GM23248 (cell line): ENCODE data around the gene TMEM37. TPM values are rescaled to one million over a fixed set of nuclear protein-coding genes. Genes with fewer than 3 reads are reported as not detected.

Experiments used
- DNase-seq: peaks from one replicate; pipeline ENCODE4 v3.0.0-alpha.2; 2015
- H2AFZ ChIP-seq: fragments of 200-600 bp; sonication (generic); 2 replicates; pipeline ENCODE4 v1.6.1; 2016; ENCODE audit warnings: antibody characterized with exemption
- H3F3A ChIP-seq: fragments of 200-600 bp; sonication (generic); 2 replicates; pipeline ENCODE4 v1.6.1; 2016; ENCODE audit warnings: mild to moderate bottlenecking, antibody characterized with exemption, mixed run types; ENCODE audit not compliant: insufficient read depth
- H3K27ac ChIP-seq: fragments of 200-600 bp; sonication (generic); 2 replicates; pipeline ENCODE4 v1.5.1; 2016; ENCODE audit warnings: mild to moderate bottlenecking
- H3K27me3 ChIP-seq: fragments of 200-600 bp; sonication (generic); replicated peaks from 2 replicates; pipeline ENCODE4 v1.6.1; 2016; ENCODE audit warnings: mild to moderate bottlenecking; ENCODE audit not compliant: insufficient read depth
- H3K36me3 ChIP-seq: fragments of 200-600 bp; sonication (generic); 2 replicates; pipeline ENCODE4 v1.6.1; 2016; ENCODE audit warnings: low read depth, mild to moderate bottlenecking
- H3K4me1 ChIP-seq: fragments of 200-600 bp; sonication (generic); 2 replicates; pipeline ENCODE4 v1.6.1; 2016; ENCODE audit warnings: mild to moderate bottlenecking; ENCODE audit not compliant: insufficient read depth
- H3K4me2 ChIP-seq: fragments of 200-600 bp; sonication (generic); one replicate; pipeline ENCODE4 v1.6.1; 2016; ENCODE audit warnings: mild to moderate bottlenecking; ENCODE audit not compliant: unreplicated experiment
- H3K4me3 ChIP-seq: fragments of 200-600 bp; sonication (generic); 2 replicates; pipeline ENCODE4 v1.5.1; 2016; ENCODE audit warnings: mild to moderate bottlenecking
- H3K79me2 ChIP-seq: fragments of 200-600 bp; sonication (generic); 2 replicates; pipeline ENCODE4 v1.6.1; 2016; ENCODE audit warnings: mild to moderate bottlenecking; ENCODE audit not compliant: insufficient read depth
- H3K9ac ChIP-seq: fragments of 200-600 bp; sonication (generic); 2 replicates; pipeline ENCODE4 v1.6.1; 2016; ENCODE audit warnings: mild to moderate bottlenecking
- H3K9me2 ChIP-seq: fragments of 200-600 bp; sonication (generic); 2 replicates; pipeline ENCODE4 v1.6.1; 2016; ENCODE audit warnings: mixed run types, mild to moderate bottlenecking, moderate library complexity; ENCODE audit not compliant: insufficient read depth
- H3K9me3 ChIP-seq: fragments of 200-600 bp; sonication (generic); one replicate; pipeline ENCODE4 v1.6.1; 2017; ENCODE audit warnings: low read depth
- H4K20me1 ChIP-seq: fragments of 200-600 bp; sonication (generic); 2 replicates; pipeline ENCODE4 v1.6.0; 2016; ENCODE audit not compliant: insufficient read depth
- EZH2 ChIP-seq: fragments of 200-600 bp; sonication (generic); IDR thresholded peaks from 2 replicates; pipeline ENCODE4 v1.6.1; 2018; ENCODE audit warnings: antibody characterized with exemption, mild to moderate bottlenecking; ENCODE audit not compliant: insufficient read depth, poor library complexity, severe bottlenecking
- EZH2phosphoT487 ChIP-seq: fragments of 200-600 bp; sonication (generic); IDR thresholded peaks from 2 replicates; pipeline ENCODE4 v1.6.1; 2018; ENCODE audit warnings: antibody characterized with exemption, moderate library complexity, mild to moderate bottlenecking, low read depth; ENCODE audit not compliant: insufficient read depth
- WGBS, 2 experiments: methylation state at CpG; one replicate each; pipeline ENCODE4 v1.1.6; 2015 to 2017; ENCODE audit warnings: low lambda C conversion rate in 2 of 2, low coverage in 1 of 2; ENCODE audit errors: missing lambda C conversion rate in 2 of 2; 5-methylcytosine and 5-hydroxymethylcytosine counted together
- in situ Hi-C: fragments of 300-500 bp; cut with MboI; formaldehyde crosslinking; loops from 2 replicates; pipeline ENCODE4 v1.15.0; 2020
- polyA plus RNA-seq: library from polyadenylated mRNA; unstranded; fragments of >200 nt; fragmentation: Nextera tagmentation; extraction: Ambion mirVana; gene quantifications from 2 replicates; pipeline ENCODE4 v1.2.1, GENCODE V29; 2016
- total RNA-seq: library from RNA; depleted of rRNA; stranded (reverse); fragments of >200 nt; shearing (Covaris generic); gene quantifications from 2 replicates; pipeline ENCODE4 v1.2.3, GENCODE V29; 2014; rRNA removed

TMEM37 gene
- total RNA-seq (1.8 TPM in 1 of 2 replicates, not detected in the other), polyA plus RNA-seq (0.53 and 1.5 TPM in 2 replicates)

DNA sequence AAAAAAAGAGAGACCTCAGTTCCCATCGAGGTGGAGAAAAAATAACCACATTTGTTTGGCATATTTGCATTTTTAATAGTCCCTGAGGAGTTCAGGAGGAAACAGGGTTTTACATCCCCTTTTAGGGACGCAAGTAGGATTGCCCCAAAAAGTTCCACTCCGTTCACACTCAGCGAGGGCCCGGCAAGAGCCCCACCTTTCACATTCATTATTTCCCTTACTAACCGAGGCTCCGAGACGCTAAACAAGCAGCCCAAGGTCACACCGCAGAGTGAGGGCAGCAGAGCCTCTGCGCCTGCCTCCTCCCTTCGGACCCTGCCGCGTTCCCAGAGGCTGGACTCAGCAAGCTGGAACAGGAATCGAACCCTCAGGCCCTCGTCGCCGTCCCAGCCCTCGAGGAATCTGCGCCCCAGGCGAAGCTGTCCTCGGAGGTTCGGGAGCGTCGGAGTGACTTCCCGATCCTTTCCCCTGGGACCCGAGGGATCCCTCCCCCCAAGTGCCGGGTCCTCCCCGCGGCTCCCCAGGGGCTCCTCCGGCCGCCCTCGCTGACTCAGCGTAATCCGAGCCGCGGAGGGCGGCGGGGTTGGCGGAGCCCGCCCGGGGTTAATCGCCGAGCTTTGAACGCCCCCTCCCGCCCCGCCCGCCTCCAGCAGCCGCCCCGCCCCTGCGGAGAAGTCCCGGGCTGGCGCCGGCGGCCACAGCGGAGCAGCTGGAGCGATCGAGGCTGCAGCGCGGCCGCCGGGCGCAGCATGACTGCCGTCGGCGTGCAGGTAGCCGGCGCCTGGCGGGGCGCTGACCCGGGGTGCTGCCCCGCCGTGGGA is at the start of gene TMEM37:
Gene TMEM37 (plus strand): TSS at position 700 of the 821 bp plus-strand sequence. CDS start 50 bp downstream, at position 750.
- Histone ChIP-seq H3K4me2 (peak within 1 kb of the TSS; percentile 55), H3F3A (no peaks in the 10 kb centered on the region), H4K20me1 (no peaks in the 10 kb centered on the region), H3K4me1 (no peaks in the 10 kb centered on the region), H3K4me3 (peak within 1 kb of the TSS; percentile 48), H3K36me3 (no peaks in the 10 kb centered on the region), H3K27me3 (peaks cover 5% of the 10 kb centered on the region; the same call in 1 of the 2 replicates), H2AFZ (peak within 1 kb of the TSS; percentile 59), H3K27ac (no peak within 1 kb of the TSS), H3K9me3 (no peaks in the 10 kb centered on the region), H3K9ac (0 out of 2 replicates have a peak within 1 kb of the TSS, but pooled peaks have one; percentile 13), H3K9me2 (no peaks in the 10 kb centered on the region), H3K79me2 (no peaks in the 10 kb centered on the region)
- 4 to 11% methylated on average over 21 to 58 of the region's 72 CpGs for WGBS, 2 experiments
- in situ Hi-C loops: no loop called here
- DNase-seq: peak; percentile 74
- TF ChIP-seq EZH2phosphoT487: no peak
- TF ChIP-seq EZH2: no peak

DNA sequence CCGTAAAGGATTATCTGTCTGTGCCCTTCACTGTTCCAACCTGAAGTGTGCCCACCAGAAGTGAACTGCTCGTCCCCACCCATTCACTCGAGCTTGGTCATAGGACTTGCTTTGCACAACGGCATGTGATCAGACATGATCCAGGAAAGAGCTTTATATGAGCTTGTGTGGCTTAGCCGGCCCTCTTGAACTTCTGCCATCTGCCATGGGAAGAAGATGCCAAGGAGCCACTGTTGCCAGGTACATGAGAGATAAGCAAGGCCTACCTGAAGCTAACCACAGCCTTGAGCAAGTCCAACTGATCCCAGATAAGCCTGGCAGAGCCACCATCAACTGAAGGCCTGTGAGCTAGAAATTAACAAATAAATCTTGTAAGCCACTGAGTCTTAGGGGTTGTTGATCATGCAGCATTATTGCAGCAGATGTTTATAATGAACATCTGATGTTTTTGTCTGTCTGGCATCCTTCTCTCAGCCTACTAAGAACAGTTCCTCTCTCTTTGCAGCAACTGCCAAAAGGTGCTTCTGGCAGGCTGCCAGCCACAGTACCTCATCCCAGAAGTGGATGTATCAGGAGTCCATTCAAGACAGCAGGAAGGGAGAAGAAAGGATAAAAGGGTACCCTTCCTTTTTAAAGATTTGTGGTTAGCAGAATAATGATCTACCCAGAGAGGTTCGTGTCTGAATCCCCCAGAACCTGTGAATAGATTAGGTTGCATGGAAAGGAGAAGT is 48.1 kb upstream of the TMEM37 start:
- no peak for TF ChIP-seq EZH2
- TF ChIP-seq EZH2phosphoT487: no peak
- no peaks in the 10 kb centered on the region for H3K27me3 ChIP-seq
- no peak overlapping the region for H2AFZ ChIP-seq
- no peaks in the 10 kb centered on the region for H4K20me1 ChIP-seq
- no peak for DNase-seq
- H3K4me3 ChIP-seq: no peak overlapping the region
- H3F3A ChIP-seq: peaks cover 17% of the 10 kb centered on the region
- no peak overlapping the region for H3K4me2 ChIP-seq
- H3K9me3 ChIP-seq: no peaks in the 10 kb centered on the region
- no peak overlapping the region for H3K27ac ChIP-seq
- peaks cover 14% of the 10 kb centered on the region for H3K4me1 ChIP-seq
- in situ Hi-C loops: no loop called here
- H3K9ac ChIP-seq: no peak overlapping the region
- no peaks in the 10 kb centered on the region for H3K9me2 ChIP-seq
- no peaks in the 10 kb centered on the region for H3K79me2 ChIP-seq
- WGBS, 2 experiments: 26 to 38% methylated on average over 6 of the region's 6 CpGs
- H3K36me3 ChIP-seq: no peaks in the 10 kb centered on the region

- WGBS, 2 experiments: 38 to 52% methylated on average over 4 of the region's 4 CpGs
- no peak overlapping the region for H3K4me3 ChIP-seq
- in situ Hi-C loops: no loop called here
- no peak overlapping the region for H3K9ac ChIP-seq
- H3K79me2 ChIP-seq: no peaks in the 10 kb centered on the region
- H3K4me1 ChIP-seq: peaks cover 22% of the 10 kb centered on the region
- no peaks in the 10 kb centered on the region for H4K20me1 ChIP-seq
- no peaks in the 10 kb centered on the region for H3K27me3 ChIP-seq
- H3F3A ChIP-seq: peaks cover 30% of the 10 kb centered on the region
- H3K27ac ChIP-seq: no peak overlapping the region
- H3K36me3 ChIP-seq: no peaks in the 10 kb centered on the region
- H2AFZ ChIP-seq: no peak overlapping the region
- no peak overlapping the region for H3K4me2 ChIP-seq
- TF ChIP-seq EZH2phosphoT487 (no peak), EZH2 (no peak)
- no peak for DNase-seq
- H3K9me2 ChIP-seq: no peaks in the 10 kb centered on the region
- no peaks in the 10 kb centered on the region for H3K9me3 ChIP-seq
Observed at GRCh38 chr2:119384971-119385370, 46.7 kb upstream of the TMEM37 start.

DNA sequence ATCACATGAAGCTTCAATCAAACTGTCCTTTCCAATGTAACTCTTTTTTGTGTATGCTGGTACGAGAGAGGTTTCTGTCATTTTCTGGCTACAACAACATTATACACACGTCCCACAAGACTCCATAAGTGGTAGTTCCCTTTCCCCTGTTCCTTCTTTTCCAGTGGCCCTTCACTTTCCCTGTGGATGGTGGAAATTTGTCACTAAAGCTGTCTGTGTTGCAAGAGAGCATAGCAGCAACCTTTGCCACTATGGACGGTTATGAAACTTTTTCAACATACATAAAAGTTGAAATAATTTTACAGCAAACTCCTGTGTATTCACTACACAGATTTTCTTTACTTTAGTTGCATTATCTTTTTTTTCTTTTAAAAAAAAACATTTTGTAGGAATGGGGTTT is 46.2 kb upstream of the TMEM37 start:
- Histone ChIP-seq H3F3A (peaks cover 33% of the 10 kb centered on the region), H3K27me3 (no peaks in the 10 kb centered on the region), H3K4me2 (no peak overlapping the region), H3K27ac (no peak overlapping the region), H4K20me1 (no peaks in the 10 kb centered on the region), H3K9me2 (no peaks in the 10 kb centered on the region), H3K4me1 (peaks cover 26% of the 10 kb centered on the region), H3K9me3 (no peaks in the 10 kb centered on the region), H3K79me2 (no peaks in the 10 kb centered on the region), H3K9ac (no peak overlapping the region), H3K36me3 (no peaks in the 10 kb centered on the region), H2AFZ (no peak overlapping the region), H3K4me3 (no peak overlapping the region)
- no peak for DNase-seq
- in situ Hi-C loops: no loop called here
- TF ChIP-seq EZH2 (no peak), EZH2phosphoT487 (no peak)
- 50 to 52% methylated on average over 3 of the region's 3 CpGs for WGBS, 2 experiments
